HUES6 (cell line): ENCODE data around the gene THBD.

Source experiments
- H3K27ac ChIP-seq: 2 replicates; pipeline ENCODE4 v1.7.0; 2013; ENCODE audit warnings: low read depth, mild to moderate bottlenecking, low read length, inconsistent platforms
- H3K27me3 ChIP-seq: 2 replicates; pipeline ENCODE4 v1.6.1; 2013; ENCODE audit warnings: low read length; ENCODE audit not compliant: control insufficient read depth, insufficient read depth
- H3K36me3 ChIP-seq: 2 replicates; pipeline ENCODE4 v1.6.1; 2013; ENCODE audit warnings: low read length; ENCODE audit not compliant: control insufficient read depth, insufficient read depth
- H3K4me1 ChIP-seq: 2 replicates; pipeline ENCODE4 v1.6.1; 2013; ENCODE audit warnings: low read length; ENCODE audit not compliant: control insufficient read depth, insufficient read depth
- H3K4me3 ChIP-seq: 2 replicates; pipeline ENCODE4 v1.5.1; 2013; ENCODE audit warnings: low read depth, low read length
- H3K9ac ChIP-seq: one replicate; pipeline ENCODE4 v1.6.1; 2013; ENCODE audit warnings: mild to moderate bottlenecking, low read length
- H3K9me3 ChIP-seq: 2 replicates; pipeline ENCODE4 v1.6.1; 2013; ENCODE audit warnings: low read depth, low read length; ENCODE audit not compliant: control insufficient read depth, insufficient read depth

The THBD gene

DNA sequence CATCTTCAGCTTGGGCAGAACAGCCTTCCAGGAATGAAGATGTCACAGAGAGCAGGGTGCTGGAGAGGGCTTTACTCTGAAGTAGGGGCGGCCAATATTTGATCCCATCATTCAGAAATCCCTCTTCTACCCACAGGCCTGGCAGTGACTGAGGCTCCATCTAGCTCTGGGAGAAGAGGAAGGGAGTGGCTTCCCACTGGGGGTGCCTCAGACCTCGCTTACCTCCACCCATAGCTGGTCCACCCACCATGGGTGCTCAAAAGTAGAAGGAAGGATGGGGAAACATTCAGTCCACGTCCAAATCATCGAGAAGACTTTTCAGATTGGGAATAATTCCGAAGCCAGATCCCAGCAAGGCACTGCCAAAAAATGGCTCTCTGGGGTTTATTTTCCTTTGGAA lies 11.8 kb upstream of the THBD start:
- Histone ChIP-seq H3K9me3 (peaks cover 2% of the 10 kb centered on the region; the same call in 1 of the 2 replicates), H3K27me3 (no peaks in the 10 kb centered on the region), H3K4me3 (no peak overlapping the region), H3K36me3 (no peaks in the 10 kb centered on the region), H3K4me1 (peaks cover 20% of the 10 kb centered on the region), H3K9ac (no peak overlapping the region), H3K27ac (no peak overlapping the region)

DNA sequence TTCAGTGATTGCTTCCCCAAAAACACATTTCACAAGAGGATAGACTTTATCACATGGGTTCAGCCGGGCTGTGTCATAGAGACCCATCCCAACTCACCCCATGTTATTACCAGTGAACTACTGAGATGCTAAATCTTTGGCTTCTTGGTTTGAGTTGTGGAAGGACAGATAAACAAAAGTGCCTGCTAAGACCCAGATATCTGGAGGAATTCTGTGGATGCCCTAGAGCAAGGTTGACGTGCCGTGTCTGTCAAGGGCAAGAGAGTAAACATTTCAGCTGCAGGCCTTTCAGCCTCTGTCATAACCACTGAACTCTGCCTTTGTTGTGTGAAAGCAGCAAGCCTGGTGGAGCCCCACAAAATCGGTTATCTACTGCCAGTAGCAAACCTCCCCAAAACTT lies 11.2 kb upstream of the THBD start:
- H3K9me3 ChIP-seq, result peaks cover 2% of the 10 kb centered on the region; the same call in 1 of the 2 replicates
- H3K9ac ChIP-seq, result no peak overlapping the region
- H3K4me3 ChIP-seq, result no peak overlapping the region
- H3K27ac ChIP-seq, result no peak overlapping the region
- no peaks in the 10 kb centered on the region for H3K27me3 ChIP-seq
- no peaks in the 10 kb centered on the region for H3K36me3 ChIP-seq
- H3K4me1 ChIP-seq, result peaks cover 20% of the 10 kb centered on the region

DNA sequence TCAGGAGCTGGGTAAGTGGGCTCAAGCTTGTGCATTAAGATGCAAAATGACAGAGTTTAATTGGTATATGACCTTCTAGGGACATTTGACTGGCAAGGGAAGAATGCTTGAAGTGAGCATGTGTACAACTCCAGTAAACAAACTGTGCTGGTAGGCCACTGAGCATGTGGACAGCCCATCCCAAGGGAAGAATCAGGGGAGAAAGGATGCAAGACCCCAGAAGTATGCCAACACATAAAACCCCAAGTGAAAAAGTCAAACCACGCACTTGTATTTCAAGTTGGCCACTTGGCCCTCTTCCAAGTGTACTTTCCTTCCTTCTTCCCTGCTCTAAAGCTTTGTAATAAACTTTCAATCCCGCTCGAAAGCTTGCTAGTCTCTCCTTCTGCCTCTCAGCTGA lies 10.4 kb upstream of the THBD start:
- peaks cover 2% of the 10 kb centered on the region; the same call in 1 of the 2 replicates for H3K9me3 ChIP-seq
- H3K27ac ChIP-seq, result no peak overlapping the region
- H3K36me3 ChIP-seq, result no peaks in the 10 kb centered on the region
- H3K4me3 ChIP-seq, result no peak overlapping the region
- no peak overlapping the region for H3K9ac ChIP-seq
- peaks cover 20% of the 10 kb centered on the region for H3K4me1 ChIP-seq
- H3K27me3 ChIP-seq, result no peaks in the 10 kb centered on the region

DNA sequence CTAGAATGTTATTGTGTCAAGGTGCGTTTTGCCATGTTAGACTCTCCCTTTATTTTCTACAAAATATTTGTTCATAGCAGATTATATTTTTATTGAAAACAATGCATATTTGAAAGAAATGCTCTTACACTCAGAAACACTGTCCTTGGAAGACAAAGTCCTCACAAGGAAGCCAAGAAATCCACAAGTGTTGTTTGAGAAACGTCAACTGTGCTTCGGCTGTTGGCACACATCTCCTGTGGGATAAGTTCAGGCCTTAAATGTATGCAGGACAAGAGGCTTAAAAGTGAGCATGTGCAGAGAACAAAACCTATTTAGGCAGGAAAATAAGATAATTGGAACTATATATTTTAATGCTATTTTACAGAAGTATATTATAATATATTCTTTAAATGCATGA lies 9.5 kb upstream of the THBD start:
- Histone ChIP-seq H3K9ac (no peak overlapping the region), H3K27me3 (0 out of 2 replicates have a peak, but pooled peaks cover 2% of the 10 kb centered on the region)

DNA sequence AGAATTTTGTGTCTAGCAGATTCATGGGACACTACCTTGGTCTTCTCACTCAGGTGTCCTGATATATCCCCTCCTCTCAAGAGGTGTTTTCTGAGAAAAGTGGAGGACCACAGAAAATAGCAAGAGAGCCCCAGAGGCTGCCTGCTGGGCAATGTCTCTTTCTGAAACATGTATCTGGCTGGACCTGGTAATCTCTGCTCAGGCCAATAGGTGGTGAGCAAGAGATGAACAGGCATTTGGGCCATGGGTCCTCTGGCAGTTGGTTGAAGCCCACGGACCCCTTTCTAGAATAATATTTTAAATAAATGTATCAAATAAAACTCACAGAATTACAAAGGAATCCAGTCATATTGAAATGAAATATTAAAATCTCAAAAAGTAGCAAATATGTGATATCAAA lies 8.8 kb upstream of the THBD start:
- no peaks in the 10 kb centered on the region for H3K36me3 ChIP-seq
- H3K4me3 ChIP-seq, result no peak overlapping the region
- H3K27ac ChIP-seq, result no peak overlapping the region
- no peak overlapping the region for H3K9ac ChIP-seq
- H3K9me3 ChIP-seq, result peaks cover 2% of the 10 kb centered on the region; the same call in 1 of the 2 replicates
- peaks cover 20% of the 10 kb centered on the region for H3K4me1 ChIP-seq
- peaks cover 10% of the 10 kb centered on the region for H3K27me3 ChIP-seq

More for the DNA sequence above, 9.5 kb upstream of the THBD start:
- H3K4me3 ChIP-seq, result no peak overlapping the region
- H3K36me3 ChIP-seq, result no peaks in the 10 kb centered on the region
- H3K9me3 ChIP-seq, result peaks cover 2% of the 10 kb centered on the region; the same call in 1 of the 2 replicates
- no peak overlapping the region for H3K27ac ChIP-seq
- H3K4me1 ChIP-seq, result peaks cover 20% of the 10 kb centered on the region

DNA sequence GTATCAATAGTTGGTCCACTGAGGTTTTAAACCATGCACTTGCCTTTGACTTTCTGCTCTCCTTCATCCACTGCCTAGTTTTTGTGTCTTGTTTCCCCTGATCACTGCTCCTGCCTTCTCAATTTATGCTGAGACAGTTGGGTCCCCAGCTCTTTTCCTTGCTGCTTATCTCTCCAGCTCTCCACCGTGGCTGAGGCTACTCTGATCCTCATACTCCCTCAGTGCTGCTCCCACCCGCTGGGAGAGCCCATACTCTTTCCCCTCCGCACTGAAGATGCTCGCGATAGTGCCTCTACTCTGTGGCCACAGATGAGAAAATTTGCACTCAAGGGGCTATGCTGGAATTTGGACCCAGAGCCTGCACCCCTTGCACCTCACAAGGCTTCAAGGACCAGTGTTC lies 3.4 kb upstream of the THBD start:
- no peak overlapping the region for H3K9ac ChIP-seq
- peaks cover 12% of the 10 kb centered on the region for H3K4me1 ChIP-seq
- peaks cover 63% of the 10 kb centered on the region for H3K27me3 ChIP-seq
- H3K27ac ChIP-seq, result no peak overlapping the region
- H3K9me3 ChIP-seq, result peaks cover 2% of the 10 kb centered on the region; the same call in 1 of the 2 replicates
- no peaks in the 10 kb centered on the region for H3K36me3 ChIP-seq
- no peak overlapping the region for H3K4me3 ChIP-seq

DNA sequence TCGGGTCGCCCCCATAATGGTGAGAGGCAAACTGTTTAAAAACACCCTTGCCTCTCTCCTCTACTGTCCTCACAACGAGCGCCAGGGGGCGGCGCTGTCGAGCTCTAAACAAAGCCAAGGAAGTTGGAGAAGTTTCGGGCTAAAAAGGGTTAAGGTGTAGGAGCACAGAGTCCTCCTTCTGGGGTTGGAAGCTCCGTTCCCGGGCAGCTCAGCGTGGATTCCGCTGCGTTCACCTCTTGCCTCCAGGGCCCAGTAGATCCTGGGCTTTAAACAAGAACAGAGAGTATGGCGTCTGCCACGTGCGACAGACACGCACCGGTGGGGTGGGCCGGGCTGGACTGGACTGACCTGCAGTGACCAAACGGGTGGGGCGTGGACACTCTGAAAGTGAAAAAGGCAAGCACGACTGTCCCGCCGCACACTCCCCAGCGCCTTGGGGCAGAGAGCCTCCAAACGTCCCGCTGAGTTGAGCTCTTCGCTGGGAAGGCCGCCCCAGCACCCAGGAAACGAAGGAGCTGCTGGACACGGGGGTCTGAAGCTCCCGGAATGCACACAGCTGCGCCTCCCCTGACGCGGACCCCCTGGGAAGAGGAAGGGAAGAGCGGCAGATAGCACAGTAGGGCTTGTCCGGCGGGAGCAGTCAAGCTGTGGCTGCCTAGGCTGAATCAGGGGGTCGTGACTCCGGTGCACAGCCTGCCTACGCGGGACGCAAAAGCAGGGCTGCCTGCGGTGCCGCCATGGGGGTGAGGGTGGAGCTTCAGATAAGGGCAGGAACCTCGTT lies 1.6 kb upstream of the THBD start:
- H3K4me1 ChIP-seq, result peaks cover 12% of the 10 kb centered on the region
- no peaks in the 10 kb centered on the region for H3K9me3 ChIP-seq
- H3K4me3 ChIP-seq, result peak overlapping the region; percentile 65
- H3K27me3 ChIP-seq, result peaks cover 82% of the 10 kb centered on the region
- no peak overlapping the region for H3K27ac ChIP-seq
- H3K36me3 ChIP-seq, result no peaks in the 10 kb centered on the region
- H3K9ac ChIP-seq, result peak overlapping the region; percentile 73

DNA sequence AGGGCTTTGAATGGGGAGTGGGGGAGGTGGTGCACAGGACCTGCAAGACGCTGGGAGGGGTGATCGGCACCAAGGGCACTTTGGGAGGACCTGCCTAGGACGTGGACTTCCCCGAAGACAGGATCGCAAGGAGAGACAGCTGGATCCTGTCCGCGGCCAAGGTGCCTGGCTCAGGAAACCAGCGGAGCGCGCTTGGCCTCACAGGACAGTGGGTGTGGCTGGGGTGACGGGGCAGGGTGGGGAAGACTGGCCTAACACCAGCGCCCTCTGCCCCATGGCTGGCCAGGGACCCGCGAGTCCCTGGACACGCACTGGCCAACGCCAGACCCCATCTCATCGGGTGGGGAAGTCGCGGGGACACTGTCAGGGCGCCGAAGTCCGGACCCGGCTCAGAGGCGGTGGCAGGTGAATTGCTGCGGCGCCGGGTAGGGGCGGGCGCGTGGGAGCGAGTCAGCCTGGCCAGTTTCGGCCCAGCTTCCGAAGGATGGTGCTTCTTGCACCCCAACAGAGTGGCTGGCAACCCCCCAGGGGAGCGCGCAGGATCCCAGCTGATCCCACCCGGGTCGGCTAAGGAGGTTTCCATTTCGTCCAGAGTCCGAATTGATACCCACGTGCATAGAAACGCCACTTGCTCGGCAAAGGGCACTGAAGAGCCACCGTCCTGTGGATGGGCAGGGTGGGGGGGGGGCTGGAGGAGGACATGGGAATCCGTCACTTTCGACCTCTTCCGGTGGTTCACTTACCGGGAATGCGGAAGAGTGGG lies 785 bp upstream of the THBD start:
- Histone ChIP-seq H3K27ac (no peak overlapping the region), H3K4me1 (peaks cover 12% of the 10 kb centered on the region), H3K27me3 (peaks cover 88% of the 10 kb centered on the region), H3K4me3 (peak overlapping the region; percentile 65), H3K36me3 (no peaks in the 10 kb centered on the region), H3K9ac (peak overlapping the region; percentile 23), H3K9me3 (no peaks in the 10 kb centered on the region)

DNA sequence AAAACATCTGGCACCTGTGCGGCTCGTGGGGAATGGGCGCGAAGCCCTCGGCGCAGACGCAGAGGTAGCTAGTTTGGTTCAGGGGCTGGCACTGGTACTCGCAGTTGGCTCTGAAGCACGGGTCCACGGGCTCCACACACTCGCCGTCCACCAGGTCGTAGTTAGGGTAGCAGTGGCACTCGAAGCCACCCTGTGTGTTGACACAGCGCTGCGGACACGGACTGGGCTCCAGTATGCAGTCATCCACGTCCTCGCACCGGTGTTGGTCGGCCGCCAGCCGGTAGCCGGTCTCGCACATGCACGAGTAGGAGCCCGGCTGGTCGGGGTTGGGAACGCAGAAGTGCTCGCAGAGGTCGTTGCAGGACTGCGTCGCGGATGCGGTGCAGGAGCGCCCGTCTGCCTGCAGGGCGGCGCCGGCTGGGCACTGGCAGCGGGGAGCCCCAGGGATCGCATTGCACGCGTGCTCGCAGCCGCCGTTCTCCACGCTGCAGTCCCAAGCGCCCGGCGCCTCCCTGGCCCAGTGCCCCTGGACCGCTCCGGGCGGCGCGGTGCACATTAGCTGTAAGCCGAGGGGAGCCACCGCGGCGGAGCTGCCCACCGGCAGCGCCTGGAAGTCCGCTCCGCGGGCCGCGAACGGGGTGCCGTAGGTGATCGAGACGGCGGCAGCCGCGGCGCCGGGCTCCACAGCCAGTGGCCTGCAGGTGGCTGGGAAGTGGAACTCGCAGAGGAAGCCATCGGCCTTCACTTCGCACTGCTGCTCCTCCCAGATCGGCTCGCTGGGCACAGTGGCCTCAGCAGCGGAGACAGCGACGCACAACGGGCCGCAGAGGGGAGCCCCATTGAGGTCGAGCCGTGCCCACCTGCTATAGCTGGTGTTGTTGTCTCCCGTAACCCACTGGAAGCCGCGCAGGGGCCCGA lies 930 bp downstream of the THBD start:
- Histone ChIP-seq H3K4me3 (peak overlapping the region; percentile 65), H3K9me3 (no peaks in the 10 kb centered on the region), H3K4me1 (peaks cover 12% of the 10 kb centered on the region), H3K36me3 (no peaks in the 10 kb centered on the region), H3K9ac (no peak overlapping the region), H3K27me3 (peaks cover 94% of the 10 kb centered on the region), H3K27ac (no peak overlapping the region)

DNA sequence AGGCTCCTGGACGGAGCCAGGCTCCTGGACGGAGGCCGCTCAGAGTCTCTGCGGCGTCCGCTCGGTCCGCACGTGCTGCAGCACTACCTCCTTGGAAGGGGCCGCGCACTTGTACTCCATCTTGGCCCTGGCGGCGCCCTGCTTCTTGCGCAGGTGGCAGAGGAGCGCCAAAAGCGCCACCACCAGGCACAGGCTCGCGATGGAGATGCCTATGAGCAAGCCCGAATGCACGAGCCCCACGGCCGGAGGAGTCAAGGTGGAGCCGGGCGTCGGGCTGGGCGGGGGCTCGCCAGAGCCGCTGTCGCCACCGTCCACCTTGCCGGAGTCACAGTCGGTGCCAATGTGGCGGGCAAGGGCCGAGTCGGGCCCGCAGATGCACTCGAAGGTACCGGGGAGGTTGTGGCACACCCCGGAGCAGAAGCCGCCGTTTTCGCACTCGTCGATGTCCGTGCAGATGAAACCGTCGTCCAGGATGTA lies 1.7 kb downstream of the THBD start:
- Histone ChIP-seq H3K27me3 (peaks cover 94% of the 10 kb centered on the region), H3K9ac (no peak overlapping the region), H3K4me3 (peak overlapping the region; percentile 65), H3K27ac (no peak overlapping the region), H3K9me3 (no peaks in the 10 kb centered on the region), H3K36me3 (no peaks in the 10 kb centered on the region), H3K4me1 (peaks cover 17% of the 10 kb centered on the region)
